HG03571 (cell line): Measurements from ENCODE around the gene FBLN1.
"Not testable (repeated sequence)": the region's sequence is repeated elsewhere in the genome, so short reads cannot be mapped to it uniquely, and the experiment has no call there.

ENCODE experiments used
- ATAC-seq: cut with Tn5 transposase; IDR thresholded peaks from one replicate; pipeline ENCODE4 v1.9.1; 2021; ENCODE audit not compliant: unreplicated experiment

Gene FBLN1

GRCh38 chr22:45476814-45477213, 25.9 kb upstream of the FBLN1 start:
- no peak for ATAC-seq

- ATAC-seq, result no peak
These were observed 25.1 kb upstream of the FBLN1 start for GRCh38 chr22:45477366-45478107.

- ATAC-seq, result no peak
These were observed 24.4 kb upstream of the FBLN1 start for GRCh38 chr22:45478108-45478771.

GRCh38 chr22:45480717-45481116, 22.0 kb upstream of the FBLN1 start:
- ATAC-seq, result no peak

- ATAC-seq, result no peak
These were observed 21.0 kb upstream of the FBLN1 start for GRCh38 chr22:45481661-45482060.

- no peak for ATAC-seq
These were observed 20.5 kb upstream of the FBLN1 start for GRCh38 chr22:45482169-45482568.

GRCh38 chr22:45483319-45483718, 19.4 kb upstream of the FBLN1 start:
- no peak for ATAC-seq

GRCh38 chr22:45483918-45484499, 18.7 kb upstream of the FBLN1 start:
- ATAC-seq, result no peak

- no peak for ATAC-seq
These were observed 17.9 kb upstream of the FBLN1 start for GRCh38 chr22:45484742-45485141.

- no peak for ATAC-seq
These were observed 17.4 kb upstream of the FBLN1 start for GRCh38 chr22:45485261-45485660.

- ATAC-seq, result no peak
These were observed 13.8 kb upstream of the FBLN1 start for GRCh38 chr22:45488764-45489370.

- no peak for ATAC-seq
These were observed 11.8 kb upstream of the FBLN1 start for GRCh38 chr22:45490836-45491235.

GRCh38 chr22:45491841-45492240, 10.8 kb upstream of the FBLN1 start:
- no peak for ATAC-seq

- ATAC-seq, result no peak
These were observed 9.4 kb upstream of the FBLN1 start for GRCh38 chr22:45493286-45493771.

GRCh38 chr22:45494306-45494705, 8.4 kb upstream of the FBLN1 start:
- ATAC-seq, result not testable (repeated sequence)

- not testable (repeated sequence) for ATAC-seq
These were observed 7.1 kb upstream of the FBLN1 start for GRCh38 chr22:45495616-45496015.

GRCh38 chr22:45496451-45496941, 6.2 kb upstream of the FBLN1 start:
- ATAC-seq, result no peak

GRCh38 chr22:45497351-45498145, 5.1 kb upstream of the FBLN1 start:
- no peak for ATAC-seq

GRCh38 chr22:45499746-45500145, 2.9 kb upstream of the FBLN1 start:
- no peak for ATAC-seq

- ATAC-seq, result no peak
These were observed 550 bp downstream of the FBLN1 start for GRCh38 chr22:45503050-45503815.
